HCT116 (cell line): ENCODE results near the gene XYLT2. TPM values are rescaled to one million over a fixed set of nuclear protein-coding genes. Genes with fewer than 3 reads are reported as not detected.
A peak's percentile ranks its signal among the peaks of the same experiment; 100 is the strongest.
"Not testable (repeated sequence)": the region's sequence is repeated elsewhere in the genome, so short reads cannot be mapped to it uniquely, and the experiment has no call there.

Experiments
- ATAC-seq: fragments of 200-7000 bp; cut with Tn5 transposase; 2 replicates; pipeline ENCODE4 v1.9.1; 2020; ENCODE audit warnings: mild to moderate bottlenecking, moderate library complexity
- BruUV-seq: library from RNA; stranded (reverse); fragments of 400-500 nt; replicated peaks from 2 replicates; lab custom pipeline; 2021; lab: Mats Ljungman, UMichigan
- CTCF ChIA-PET: fragments of 300-600 bp; sonication (Branson Sonifier 250); formaldehyde crosslinking; loops from one replicate; lab custom pipeline; 2021; ENCODE audit warnings: antibody characterized with exemption; lab: Charles Lee
- POLR2A ChIA-PET: fragments of 300-600, 350-600 bp; sonication (Branson Sonifier 250); formaldehyde crosslinking; loops from one replicate; lab custom pipeline; 2021; ENCODE audit warnings: antibody characterized with exemption; lab: Charles Lee
- RAD21 ChIA-PET, 2 experiments: fragments of 300-600 bp; sonication (Branson Sonifier 250); formaldehyde crosslinking; loops; one replicate each; lab custom pipeline; 2023; ENCODE audit warnings: low total read pairs in 2 of 2; ENCODE audit not compliant: uncharacterized antibody in 2 of 2, unreplicated experiment in 2 of 2, low non-redundant PET in 1 of 2; lab: Charles Lee
- DNase-seq: peaks from one replicate; pipeline ENCODE4 v3.0.0-alpha.2; 2010; ENCODE audit warnings: low read depth, low spot score
- H2AFZ ChIP-seq: fragments of 200-600 bp; shearing (Covaris generic), sonication (generic); 2 replicates; pipeline ENCODE4 v1.6.1; 2017; ENCODE audit warnings: low read depth, mixed run types, mixed read lengths, antibody characterized with exemption, low read length; ENCODE audit not compliant: poor library complexity, severe bottlenecking
- H3K27ac ChIP-seq: 2 replicates; pipeline ENCODE4 v1.5.1; 2012; ENCODE audit warnings: low read depth, low read length
- H3K27me3 ChIP-seq: fragments of 200-600 bp; sonication (generic); 2 replicates; pipeline ENCODE4 v1.6.1; 2016; ENCODE audit warnings: mixed run types, low read length, mixed read lengths; ENCODE audit not compliant: insufficient read depth
- H3K36me3 ChIP-seq, 2 experiments: fragments of 200-500 bp in 1 of 2; fragments of 200-600 bp in 1 of 2; sonication (Bioruptor generic) in 1 of 2; sonication (generic) in 1 of 2; 2 replicates each; pipeline versions ENCODE4 v1.5.1 to v1.6.1; 2014 to 2016; ENCODE audit warnings: low read length in 2 of 2, inconsistent platforms in 1 of 2, mixed read lengths in 1 of 2, mixed run types in 1 of 2; ENCODE audit not compliant: insufficient read depth in 2 of 2, control insufficient read depth in 1 of 2
- H3K4me1 ChIP-seq, 2 experiments: fragments of 200-600 bp in 1 of 2; sonication (generic) in 1 of 2; 2 replicates each; pipeline versions ENCODE4 v1.5.1 to v1.6.1; 2012 to 2017; ENCODE audit warnings: low read length in 2 of 2, inconsistent platforms in 1 of 2, mild to moderate bottlenecking in 1 of 2, mixed read lengths in 1 of 2, mixed run types in 1 of 2, moderate library complexity in 1 of 2; ENCODE audit not compliant: insufficient read depth in 2 of 2, control insufficient read depth in 1 of 2
- H3K4me2 ChIP-seq: fragments of 200-600 bp; sonication (generic); 2 replicates; pipeline ENCODE4 v1.6.1; 2017; ENCODE audit warnings: mixed run types, low read length, mixed read lengths
- H3K4me3 ChIP-seq, 2 experiments: fragments of 200-600 bp in 1 of 2; sonication (generic) in 1 of 2; replicated peaks in 1 of 2; 2 replicates each; pipeline ENCODE4 v1.5.1; 2011 to 2016; ENCODE audit warnings: low read length in 2 of 2, control low read depth in 1 of 2, low read depth in 1 of 2, mild to moderate bottlenecking in 1 of 2, mixed read lengths in 1 of 2, mixed run types in 1 of 2
- H3K79me2 ChIP-seq: fragments of 200-600 bp; sonication (generic); 2 replicates; pipeline ENCODE4 v1.6.1; 2017; ENCODE audit warnings: mild to moderate bottlenecking, mixed run types, low read length, moderate library complexity, mixed read lengths; ENCODE audit not compliant: insufficient read depth
- H3K9ac ChIP-seq: fragments of 200-600 bp; sonication (generic); 2 replicates; pipeline ENCODE4 v1.6.1; 2016; ENCODE audit warnings: low read length, mixed read lengths
- H3K9me2 ChIP-seq: fragments of 200-600 bp; sonication (generic), shearing (Covaris generic); 2 replicates; pipeline ENCODE4 v1.6.1; 2017; ENCODE audit warnings: mixed run types, mild to moderate bottlenecking, moderate library complexity; ENCODE audit not compliant: insufficient read depth
- H3K9me3 ChIP-seq, 2 experiments: fragments of 200-500 bp in 1 of 2; fragments of 200-600 bp in 1 of 2; sonication (Bioruptor generic) in 1 of 2; sonication (generic) in 1 of 2; 2 replicates each; pipeline ENCODE4 v1.6.1; 2014 to 2017; ENCODE audit warnings: low read length in 2 of 2, mixed read lengths in 2 of 2, inconsistent platforms in 1 of 2, low read depth in 1 of 2, mild to moderate bottlenecking in 1 of 2, mixed run types in 1 of 2, moderate library complexity in 1 of 2; ENCODE audit not compliant: control insufficient read depth in 1 of 2, insufficient read depth in 1 of 2
- H4K20me1 ChIP-seq: fragments of 200-600 bp; sonication (generic), shearing (Covaris generic); 2 replicates; pipeline ENCODE4 v1.6.1; 2017; ENCODE audit warnings: mixed run types, mild to moderate bottlenecking, moderate library complexity; ENCODE audit not compliant: insufficient read depth
- CBX3 ChIP-seq: IDR thresholded peaks from 2 replicates; pipeline ENCODE4 v1.6.1; 2012; ENCODE audit warnings: low read depth
- EGR1 ChIP-seq: IDR thresholded peaks from 2 replicates; pipeline ENCODE4 v1.6.1; 2012; ENCODE audit warnings: low read depth
- ELF1 ChIP-seq: IDR thresholded peaks from 2 replicates; pipeline ENCODE4 v1.6.1; 2012; ENCODE audit warnings: low read depth, borderline replicate concordance
- EZH2phosphoT487 ChIP-seq: fragments of 200-600 bp; IDR thresholded peaks from 2 replicates; pipeline ENCODE4 v1.6.1; 2018; ENCODE audit warnings: antibody characterized with exemption, borderline replicate concordance
- FOSL1 ChIP-seq: IDR thresholded peaks from 2 replicates; pipeline ENCODE4 v1.6.1; 2012; ENCODE audit warnings: low read depth
- JUND ChIP-seq: IDR thresholded peaks from 2 replicates; pipeline ENCODE4 v1.6.1; 2012
- POLR2AphosphoS5 ChIP-seq: IDR thresholded peaks from 2 replicates; pipeline ENCODE4 v1.6.1; 2011; ENCODE audit warnings: mild to moderate bottlenecking, low read depth, low read length, moderate library complexity
- SP1 ChIP-seq: IDR thresholded peaks from 2 replicates; pipeline ENCODE4 v1.6.1; 2012; ENCODE audit warnings: low read depth
- ZFX ChIP-seq: fragments of 450-650 bp; IDR thresholded peaks from 2 replicates; pipeline ENCODE4 v1.6.1; 2017
- ZNF274 ChIP-seq: fragments of 200-500 bp; sonication (Bioruptor generic); IDR thresholded peaks from 2 replicates; pipeline ENCODE4 v1.6.1; 2014; ENCODE audit warnings: mild to moderate bottlenecking, low read depth, low read length, inconsistent platforms
- intact Hi-C: fragments of 100-400 bp; cut with micrococcal nuclease; formaldehyde crosslinking; loops from 2 replicates; pipeline ENCODE4 v1.10.0; 2022
- total RNA-seq: library from RNA; stranded (reverse); gene quantifications from one replicate; pipeline ENCODE4 v1.2.1, GENCODE V29; 2021; ENCODE audit not compliant: unreplicated experiment
- TF ChIP-seq, protein P1 (sequence below): IDR thresholded peaks from 2 replicates; pipeline ENCODE4 v1.6.1; 2012
- TF ChIP-seq, protein P2 (sequence below): IDR thresholded peaks from 2 replicates; pipeline ENCODE4 v1.6.1; 2012; ENCODE audit warnings: low read depth

Gene XYLT2
- total RNA-seq, 1 experiment from 2014 or later: 37.5 TPM

DNA sequence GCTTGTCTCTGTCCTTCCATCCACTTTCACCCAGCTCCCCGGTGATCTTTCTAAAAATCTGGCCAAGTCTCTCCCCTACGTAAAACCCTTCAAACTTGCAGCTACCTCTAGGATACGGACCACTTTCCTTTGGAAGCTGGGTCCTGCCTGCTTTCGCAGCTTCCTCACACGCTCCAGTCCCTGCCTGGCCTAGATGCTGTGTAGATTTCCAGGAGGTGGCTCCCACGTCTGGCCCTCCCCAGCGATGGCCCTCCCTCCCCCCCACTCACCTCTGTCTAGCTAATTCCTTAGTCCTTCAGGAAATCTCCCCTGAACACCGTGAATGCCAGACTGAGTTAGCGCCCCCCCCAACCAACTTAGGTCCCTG lies 52.0 kb downstream of the XYLT2 start:
- H2AFZ ChIP-seq: peak overlapping the region; percentile 68
- peak overlapping the region; percentile 84 for H3K4me2 ChIP-seq
- H3K4me3 ChIP-seq: peak overlapping the region; percentile 95
- peaks cover 44% of the 10 kb centered on the region for H3K79me2 ChIP-seq
- CTCF ChIA-PET: interaction anchor here (0.5 to 2.6 kb wide), 25 partner anchors 9 to 753 kb away, joined by 3 to 20 read pairs (median 4); partner anchors contain the start of genes ACSF2, RSAD1 and XYLT2
- no peaks in the 10 kb centered on the region for H3K27me3 ChIP-seq
- no peaks in the 10 kb centered on the region for H3K9me3 ChIP-seq
- POLR2A ChIA-PET: interaction anchor here (0.9 to 2.5 kb wide), 11 partner anchors 9 to 241 kb away, joined by 3 to 14 read pairs (median 4); partner anchors contain the start of genes ACSF2, EME1 and MRPL27
- no peak overlapping the region; the same call in 1 of the 2 replicates for H3K27ac ChIP-seq
- H3K36me3 ChIP-seq: peaks cover 22 to 26% of the 10 kb centered on the region in 2 experiments
- peaks cover 7% of the 10 kb centered on the region; the same call in 1 of the 2 replicates for H4K20me1 ChIP-seq
- H3K9ac ChIP-seq: peak overlapping the region; percentile 98
- RAD21 ChIA-PET: no interaction called here
- TF ChIP-seq EZH2phosphoT487: no peak
- TF ChIP-seq ZNF274: no peak
- no peak for TF ChIP-seq ZFX
- no peak for TF ChIP-seq POLR2AphosphoS5
- TF ChIP-seq FOSL1: no peak
- TF ChIP-seq, protein P1, sequence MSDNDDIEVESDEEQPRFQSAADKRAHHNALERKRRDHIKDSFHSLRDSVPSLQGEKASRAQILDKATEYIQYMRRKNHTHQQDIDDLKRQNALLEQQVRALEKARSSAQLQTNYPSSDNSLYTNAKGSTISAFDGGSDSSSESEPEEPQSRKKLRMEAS: no peak
- no peak for TF ChIP-seq JUND
- no peak for TF ChIP-seq CBX3
- TF ChIP-seq ELF1: no peak
- TF ChIP-seq, protein P2, sequence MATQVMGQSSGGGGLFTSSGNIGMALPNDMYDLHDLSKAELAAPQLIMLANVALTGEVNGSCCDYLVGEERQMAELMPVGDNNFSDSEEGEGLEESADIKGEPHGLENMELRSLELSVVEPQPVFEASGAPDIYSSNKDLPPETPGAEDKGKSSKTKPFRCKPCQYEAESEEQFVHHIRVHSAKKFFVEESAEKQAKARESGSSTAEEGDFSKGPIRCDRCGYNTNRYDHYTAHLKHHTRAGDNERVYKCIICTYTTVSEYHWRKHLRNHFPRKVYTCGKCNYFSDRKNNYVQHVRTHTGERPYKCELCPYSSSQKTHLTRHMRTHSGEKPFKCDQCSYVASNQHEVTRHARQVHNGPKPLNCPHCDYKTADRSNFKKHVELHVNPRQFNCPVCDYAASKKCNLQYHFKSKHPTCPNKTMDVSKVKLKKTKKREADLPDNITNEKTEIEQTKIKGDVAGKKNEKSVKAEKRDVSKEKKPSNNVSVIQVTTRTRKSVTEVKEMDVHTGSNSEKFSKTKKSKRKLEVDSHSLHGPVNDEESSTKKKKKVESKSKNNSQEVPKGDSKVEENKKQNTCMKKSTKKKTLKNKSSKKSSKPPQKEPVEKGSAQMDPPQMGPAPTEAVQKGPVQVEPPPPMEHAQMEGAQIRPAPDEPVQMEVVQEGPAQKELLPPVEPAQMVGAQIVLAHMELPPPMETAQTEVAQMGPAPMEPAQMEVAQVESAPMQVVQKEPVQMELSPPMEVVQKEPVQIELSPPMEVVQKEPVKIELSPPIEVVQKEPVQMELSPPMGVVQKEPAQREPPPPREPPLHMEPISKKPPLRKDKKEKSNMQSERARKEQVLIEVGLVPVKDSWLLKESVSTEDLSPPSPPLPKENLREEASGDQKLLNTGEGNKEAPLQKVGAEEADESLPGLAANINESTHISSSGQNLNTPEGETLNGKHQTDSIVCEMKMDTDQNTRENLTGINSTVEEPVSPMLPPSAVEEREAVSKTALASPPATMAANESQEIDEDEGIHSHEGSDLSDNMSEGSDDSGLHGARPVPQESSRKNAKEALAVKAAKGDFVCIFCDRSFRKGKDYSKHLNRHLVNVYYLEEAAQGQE: no peak
- no peak for TF ChIP-seq SP1
- no peak for TF ChIP-seq EGR1
- intact Hi-C loops: loop anchor here (1.0 kb wide), 1 partner anchor 80 kb away; the partner anchor contains the start of gene RSAD1
- peak; percentile 5; the same call in 1 of the 2 replicates for ATAC-seq
- H3K9me2 ChIP-seq: no peaks in the 10 kb centered on the region
- BruUV-seq: no TSS peak
- H3K4me1 ChIP-seq: peaks cover 7 to 27% of the 10 kb centered on the region in 2 experiments
- DNase-seq: no peak

DNA sequence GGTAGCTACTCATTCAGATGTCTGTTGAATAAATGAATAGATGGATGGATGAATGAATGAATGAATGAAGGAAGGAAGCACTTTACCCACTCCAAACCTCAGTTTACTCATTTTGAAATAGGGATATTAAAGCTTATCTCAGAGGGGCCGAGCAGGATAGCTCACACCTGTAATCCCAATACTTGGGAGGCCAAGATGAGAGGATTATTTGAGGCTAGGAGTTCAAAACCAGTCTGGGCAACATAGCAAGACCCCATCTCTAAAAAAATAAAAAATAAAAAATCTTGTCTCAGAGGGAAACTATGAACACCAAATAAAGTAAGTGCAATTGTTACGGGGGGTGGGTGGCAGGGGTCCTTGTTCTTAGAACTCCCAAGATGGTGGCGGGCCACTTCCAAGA lies 52.7 kb downstream of the XYLT2 start:
- ATAC-seq, H3K4me3 ChIP-seq, H4K20me1 ChIP-seq, DNase-seq, H3K9ac ChIP-seq, H3K27me3 ChIP-seq, RAD21 ChIA-PET, H3K9me3 ChIP-seq, H3K27ac ChIP-seq, H3K4me2 ChIP-seq, H3K9me2 ChIP-seq, BruUV-seq, intact Hi-C loops: not testable (repeated sequence)
- Histone ChIP-seq H3K4me1 (peaks cover 7 to 27% of the 10 kb centered on the region in 2 experiments), H3K79me2 (peaks cover 37% of the 10 kb centered on the region), H3K36me3 (peaks cover 15 to 18% of the 10 kb centered on the region in 2 experiments), H2AFZ (peak overlapping the region; percentile 68)
- POLR2A ChIA-PET: interaction anchor here (1.4 to 2.5 kb wide), 3 partner anchors 26 to 161 kb away, joined by 4 to 14 read pairs (median 12); partner anchors contain the start of genes ACSF2, EME1 and MRPL27
- CTCF ChIA-PET: interaction anchor here (2.1 to 2.6 kb wide), 3 partner anchors 29 to 80 kb away, joined by 7 to 20 read pairs (median 15); partner anchors contain the start of genes ACSF2, RSAD1 and XYLT2
